Keratinocyte (primary cell): ENCODE data around the gene DDX42.

Experiments used
- EZH2 ChIP-seq: IDR thresholded peaks from one replicate; pipeline ENCODE4 v1.6.1; 2012; ENCODE audit warnings: inconsistent platforms, mild to moderate bottlenecking, low read length, moderate library complexity
- TF ChIP-seq, protein P1 (sequence below), 3 experiments: IDR thresholded peaks in 1 of 3; conservative IDR thresholded peaks in 1 of 3; optimal IDR thresholded peaks in 1 of 3; 2 replicates in 2 of 3; 3 replicates in 1 of 3; pipeline versions ENCODE3 to v1.5.1; 2011; ENCODE audit warnings: low read length in 3 of 3, mild to moderate bottlenecking in 3 of 3, moderate library complexity in 2 of 3, control low read depth in 1 of 3, inconsistent platforms in 1 of 3; ENCODE audit not compliant: insufficient read depth in 2 of 3; ENCODE audit errors: extremely low read depth in 1 of 3

DNA sequence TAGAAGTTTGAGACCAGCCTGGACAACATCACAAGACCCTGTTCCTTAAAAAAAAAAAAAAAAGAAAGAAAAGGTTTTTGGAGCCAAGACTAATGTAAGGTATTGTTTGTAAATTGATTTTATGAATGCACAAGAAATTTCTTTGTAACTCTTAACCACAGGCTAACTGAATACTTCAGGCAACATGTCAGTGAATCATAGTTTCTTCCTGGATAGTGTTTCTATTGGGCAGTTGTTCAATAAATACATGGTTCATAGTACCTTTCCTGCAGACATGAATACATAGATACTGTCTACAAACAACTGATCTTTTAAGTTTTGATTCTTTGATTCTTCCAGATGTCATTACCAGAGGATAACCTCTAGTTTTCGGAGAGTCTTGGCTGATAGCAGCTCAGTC is 11.6 kb downstream of the DDX42 start:
- TF ChIP-seq, protein P1, sequence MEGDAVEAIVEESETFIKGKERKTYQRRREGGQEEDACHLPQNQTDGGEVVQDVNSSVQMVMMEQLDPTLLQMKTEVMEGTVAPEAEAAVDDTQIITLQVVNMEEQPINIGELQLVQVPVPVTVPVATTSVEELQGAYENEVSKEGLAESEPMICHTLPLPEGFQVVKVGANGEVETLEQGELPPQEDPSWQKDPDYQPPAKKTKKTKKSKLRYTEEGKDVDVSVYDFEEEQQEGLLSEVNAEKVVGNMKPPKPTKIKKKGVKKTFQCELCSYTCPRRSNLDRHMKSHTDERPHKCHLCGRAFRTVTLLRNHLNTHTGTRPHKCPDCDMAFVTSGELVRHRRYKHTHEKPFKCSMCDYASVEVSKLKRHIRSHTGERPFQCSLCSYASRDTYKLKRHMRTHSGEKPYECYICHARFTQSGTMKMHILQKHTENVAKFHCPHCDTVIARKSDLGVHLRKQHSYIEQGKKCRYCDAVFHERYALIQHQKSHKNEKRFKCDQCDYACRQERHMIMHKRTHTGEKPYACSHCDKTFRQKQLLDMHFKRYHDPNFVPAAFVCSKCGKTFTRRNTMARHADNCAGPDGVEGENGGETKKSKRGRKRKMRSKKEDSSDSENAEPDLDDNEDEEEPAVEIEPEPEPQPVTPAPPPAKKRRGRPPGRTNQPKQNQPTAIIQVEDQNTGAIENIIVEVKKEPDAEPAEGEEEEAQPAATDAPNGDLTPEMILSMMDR (optimal IDR thresholded peaks at IDR 0.05 in 1 of 3, IDR thresholded peaks at IDR 0.05 in 1 of 3, conservative IDR thresholded peaks at IDR 0.05 in 1 of 3; ENCODE audit: extremely low read depth in 1 of 3, insufficient read depth in 2 of 3, low read length in 3 of 3) = no peak
- TF ChIP-seq EZH2 = no peak
